Middle frontal gyrus (tissue), 1 donor: ENCODE data around the gene HECTD3.
"Not testable (repeated sequence)": the region's sequence is repeated elsewhere in the genome, so short reads cannot be mapped to it uniquely, and the experiment has no call there.

Experiments used
- DNase-seq: peaks from one replicate; pipeline ENCODE4 v3.0.0-alpha.2; 2015; ENCODE audit warnings: low spot score; ENCODE audit errors: extremely low spot score

The HECTD3 gene

GRCh38 chr1:45014321-45015028 is 3.4 kb upstream of the HECTD3 start:
- peak; percentile 76 for DNase-seq

GRCh38 chr1:45013551-45014209 is 2.6 kb upstream of the HECTD3 start:
- no peak for DNase-seq

- peak; percentile 13 for DNase-seq
Observed at GRCh38 chr1:45012639-45013278, 1.6 kb upstream of the HECTD3 start.

GRCh38 chr1:45011837-45012638 is 914 bp upstream of the HECTD3 start, which contains the start of gene UROD:
UROD (plus strand) TSS chr1:45012254; CDS start chr1:45012266, 12 bp downstream.
- DNase-seq: peak; percentile 95

GRCh38 chr1:45009956-45010854 is 919 bp downstream of the HECTD3 start:
- no peak for DNase-seq

- DNase-seq: no peak
Observed at GRCh38 chr1:45009296-45009865, 1.7 kb downstream of the HECTD3 start.

DNA sequence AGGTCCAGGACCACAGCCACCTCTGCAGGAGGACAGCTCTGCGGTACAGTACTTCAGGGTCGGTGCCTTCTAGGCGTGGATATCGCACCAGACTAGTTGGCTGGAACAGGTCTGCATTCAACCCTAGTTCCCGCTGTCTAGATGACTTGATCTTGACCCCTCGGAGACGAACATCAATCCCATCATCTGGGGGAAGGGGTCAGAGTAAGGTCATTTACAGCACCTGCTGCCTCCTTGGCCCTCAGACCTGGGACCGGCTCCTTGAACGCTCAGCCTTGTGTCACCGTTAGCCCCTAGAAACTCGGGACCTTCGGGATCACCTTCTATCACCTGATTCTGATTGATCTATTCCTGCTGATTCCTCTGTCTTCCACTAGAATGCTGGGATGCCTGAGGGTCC is 2.6 kb downstream of the HECTD3 start:
- DNase-seq: no peak

GRCh38 chr1:45008076-45008475 is 3.0 kb downstream of the HECTD3 start:
- DNase-seq: no peak

DNA sequence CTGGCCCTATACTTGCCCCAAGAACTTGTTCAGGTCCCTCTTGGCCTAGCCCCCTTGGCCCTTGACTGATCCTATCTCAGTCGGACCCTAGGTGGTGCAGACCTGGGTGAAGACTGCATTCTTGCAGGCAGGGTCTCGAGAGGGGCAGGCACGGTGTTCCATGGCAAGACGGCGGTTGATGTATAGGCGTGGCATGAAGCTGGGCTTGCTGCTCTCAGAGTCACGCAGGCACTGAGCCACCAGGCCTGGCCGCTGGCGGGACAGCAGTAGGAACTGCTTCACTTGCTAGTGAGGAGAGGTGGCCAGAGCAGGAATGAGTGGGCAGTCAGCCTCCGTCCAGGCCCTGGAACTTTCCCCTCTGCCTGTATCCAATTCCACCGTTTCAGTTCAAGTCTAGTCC is 3.8 kb downstream of the HECTD3 start:
- no peak for DNase-seq

GRCh38 chr1:45005761-45006160 is 5.4 kb downstream of the HECTD3 start:
- no peak for DNase-seq

DNA sequence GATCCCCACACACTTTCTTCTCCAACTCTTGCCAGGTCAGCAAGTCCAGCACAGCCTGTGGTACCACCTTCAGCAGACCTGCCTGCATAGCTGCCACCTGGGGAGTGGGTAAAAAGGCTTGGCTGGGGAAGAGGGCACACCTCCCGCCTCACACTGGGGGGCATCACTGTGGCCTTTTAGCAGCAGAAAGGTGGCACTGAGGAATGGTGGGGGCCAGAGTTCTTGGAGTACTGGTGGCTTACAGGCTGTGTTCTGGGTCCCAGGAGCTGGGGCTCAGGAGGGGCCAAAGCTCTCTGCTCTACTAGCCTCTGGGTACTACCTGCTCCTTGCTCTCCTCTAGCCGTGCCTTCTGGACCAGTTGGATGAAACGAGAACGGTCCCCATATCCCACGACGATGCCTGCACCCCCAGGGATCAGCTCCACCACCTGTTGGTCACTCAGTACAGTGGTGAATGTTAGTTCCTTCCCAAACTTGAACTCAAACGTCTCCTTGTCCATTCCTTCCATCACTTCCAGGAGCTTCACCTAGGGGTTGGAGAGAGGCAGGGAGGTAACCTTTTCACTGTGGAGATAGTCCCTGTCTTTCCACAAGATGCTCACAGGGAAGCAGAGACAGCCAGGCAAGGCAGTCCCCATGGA is 6.7 kb downstream of the HECTD3 start:
- no peak for DNase-seq

GRCh38 chr1:45003741-45004140 is 7.4 kb downstream of the HECTD3 start:
- no peak for DNase-seq

- DNase-seq: no peak
Observed at GRCh38 chr1:45002650-45003645, 8.2 kb downstream of the HECTD3 start.

- DNase-seq: not testable (repeated sequence)
Observed at GRCh38 chr1:45001576-45001975, 9.5 kb downstream of the HECTD3 start.

DNA sequence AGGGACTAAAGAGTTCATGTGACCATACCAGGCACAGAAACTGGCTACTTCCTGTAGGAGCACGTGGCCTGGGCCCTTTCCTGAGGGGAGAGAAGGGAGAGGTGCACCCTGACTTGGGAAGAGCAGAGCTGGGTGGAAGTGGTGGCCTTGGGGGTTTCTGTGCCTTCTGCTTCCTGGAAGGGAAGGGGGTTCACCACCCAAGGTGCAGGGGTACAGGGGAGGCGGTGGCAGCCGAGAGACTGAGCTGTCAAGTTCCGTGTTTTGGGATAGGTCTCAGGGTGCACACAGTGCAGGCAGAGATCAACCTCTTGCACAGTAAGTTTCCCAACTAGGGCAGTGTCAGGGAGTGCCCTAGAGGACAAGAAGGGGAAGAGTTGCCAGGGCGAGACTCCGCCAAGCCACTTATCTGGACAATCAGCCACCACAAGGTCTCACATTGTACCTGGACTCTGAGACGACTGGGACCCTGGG is 10.1 kb downstream of the HECTD3 start:
- DNase-seq: no peak

GRCh38 chr1:44999232-44999631 is 11.9 kb downstream of the HECTD3 start:
- DNase-seq: no peak

DNA sequence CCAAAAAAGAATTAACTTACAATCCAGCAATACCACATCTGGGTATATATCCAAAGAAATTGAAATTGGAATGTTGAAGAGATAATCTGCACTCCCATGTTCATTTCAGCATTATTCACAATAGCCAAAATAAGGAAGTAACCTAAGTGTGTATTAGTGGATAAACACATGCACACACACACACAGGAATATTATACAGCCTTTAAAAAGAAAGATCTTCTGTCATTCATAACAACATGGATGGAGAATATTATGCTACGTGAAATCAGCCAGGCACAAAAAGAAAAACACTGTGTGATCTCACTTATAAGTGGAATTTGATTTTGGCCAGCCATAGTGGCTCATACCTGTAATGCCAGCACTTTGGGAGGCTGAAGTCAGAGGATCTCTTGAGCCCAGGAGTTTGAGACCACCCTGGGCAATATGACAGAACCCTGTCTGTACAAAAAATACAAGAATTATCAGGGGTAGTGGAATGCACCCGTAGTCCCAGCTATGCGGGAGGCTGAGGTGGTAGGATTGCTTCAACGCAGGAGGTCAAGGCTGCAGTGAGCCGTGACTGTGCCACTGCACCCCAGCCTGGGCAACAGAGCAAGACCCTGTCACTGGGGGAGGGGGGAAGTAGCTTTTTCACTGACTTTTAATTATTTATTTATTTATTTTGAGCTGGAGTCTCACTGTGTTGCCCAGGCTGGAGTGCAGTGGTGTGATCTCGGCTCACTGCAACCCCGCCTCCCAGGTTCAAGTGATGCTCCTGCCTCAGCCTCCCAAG is 15.5 kb downstream of the HECTD3 start:
- no peak for DNase-seq
